ENCODE data around the gene OSBPL2.

DNA sequence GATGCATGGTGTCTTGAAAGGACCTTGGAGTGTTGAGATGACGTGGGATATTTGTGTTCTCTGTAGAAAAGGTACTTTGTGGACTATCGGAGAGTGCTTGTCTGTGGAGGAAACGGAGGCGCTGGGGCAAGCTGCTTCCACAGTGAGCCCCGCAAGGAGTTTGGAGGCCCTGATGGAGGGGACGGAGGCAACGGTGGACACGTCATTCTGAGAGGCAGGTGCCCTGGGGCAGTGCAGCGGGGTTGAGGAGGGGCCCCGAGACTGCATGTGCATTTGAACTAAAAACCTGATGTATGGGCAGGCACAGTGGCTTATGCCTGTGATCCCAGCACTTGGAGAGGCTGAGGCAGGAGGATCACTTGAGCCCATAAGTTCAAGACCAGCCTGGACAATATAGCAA lies 42.6 kb upstream of the OSBPL2 start:
- TF ChIP-seq, protein P1, sequence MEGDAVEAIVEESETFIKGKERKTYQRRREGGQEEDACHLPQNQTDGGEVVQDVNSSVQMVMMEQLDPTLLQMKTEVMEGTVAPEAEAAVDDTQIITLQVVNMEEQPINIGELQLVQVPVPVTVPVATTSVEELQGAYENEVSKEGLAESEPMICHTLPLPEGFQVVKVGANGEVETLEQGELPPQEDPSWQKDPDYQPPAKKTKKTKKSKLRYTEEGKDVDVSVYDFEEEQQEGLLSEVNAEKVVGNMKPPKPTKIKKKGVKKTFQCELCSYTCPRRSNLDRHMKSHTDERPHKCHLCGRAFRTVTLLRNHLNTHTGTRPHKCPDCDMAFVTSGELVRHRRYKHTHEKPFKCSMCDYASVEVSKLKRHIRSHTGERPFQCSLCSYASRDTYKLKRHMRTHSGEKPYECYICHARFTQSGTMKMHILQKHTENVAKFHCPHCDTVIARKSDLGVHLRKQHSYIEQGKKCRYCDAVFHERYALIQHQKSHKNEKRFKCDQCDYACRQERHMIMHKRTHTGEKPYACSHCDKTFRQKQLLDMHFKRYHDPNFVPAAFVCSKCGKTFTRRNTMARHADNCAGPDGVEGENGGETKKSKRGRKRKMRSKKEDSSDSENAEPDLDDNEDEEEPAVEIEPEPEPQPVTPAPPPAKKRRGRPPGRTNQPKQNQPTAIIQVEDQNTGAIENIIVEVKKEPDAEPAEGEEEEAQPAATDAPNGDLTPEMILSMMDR (IDR thresholded peaks at IDR 0.05 in 8 of 11, conservative IDR thresholded peaks at IDR 0.05 in 3 of 11), result no peak
- no peak for TF ChIP-seq POLR2AphosphoS5 (IDR thresholded peaks at IDR 0.05)

Measured in spleen (tissue), 7 donors.